Measurements from ENCODE around the gene MIOX. TPM values are rescaled to one million over a fixed set of nuclear protein-coding genes. Genes with fewer than 3 reads are reported as not detected.

MIOX gene
- total RNA-seq, 4 donors from 2014 or later, result not detected

- TF ChIP-seq POLR2A (IDR thresholded peaks at IDR 0.05) (no peak), CTCF (IDR thresholded peaks at IDR 0.05) (no peak)
- Histone ChIP-seq H3K36me3 (no peaks in the 10 kb centered on the region), H3K4me3 (no peak overlapping the region), H3K27ac (no peak overlapping the region), H3K9me3 (no peaks in the 10 kb centered on the region), H3K27me3 (peaks cover 0 to 53% (median 0%) of the 10 kb centered on the region in 4 donors), H3K4me1 (peaks cover 0 to 8% (median 0%) of the 10 kb centered on the region in 3 donors)
- 20 to 71% methylated on average over 1 to 14 of the region's 31 CpGs for whole genome bisulfite sequencing, 2 donors
- DNase-seq, result no peak
- intact Hi-C loops (cut with DNase I), result loop anchor here (5.0 kb wide), 1 partner anchor 117 kb away; no protein-coding TSS in a partner anchor
These were observed 2.9 kb downstream of the MIOX start for GRCh38 chr22:50489363-50490243.

- intact Hi-C loops (cut with DNase I), result no loop called here
- peaks cover 0 to 42% (median 0%) of the 10 kb centered on the region in 4 donors for H3K27me3 ChIP-seq
- peaks cover 0 to 8% (median 0%) of the 10 kb centered on the region in 3 donors for H3K4me1 ChIP-seq
- H3K4me3 ChIP-seq, result no peak overlapping the region
- H3K9me3 ChIP-seq, result no peaks in the 10 kb centered on the region
- TF ChIP-seq CTCF (IDR thresholded peaks at IDR 0.05), result no peak
- no peak for TF ChIP-seq POLR2A (IDR thresholded peaks at IDR 0.05)
- no peak for DNase-seq
- no peaks in the 10 kb centered on the region for H3K36me3 ChIP-seq
- WGBS, 2 donors, result 51 to 65% methylated on average over 27 of the region's 27 CpGs
- no peak overlapping the region for H3K27ac ChIP-seq
These were observed 4.1 kb downstream of the MIOX start for GRCh38 chr22:50490531-50491308.

- Histone ChIP-seq H3K27me3 (no peaks in the 10 kb centered on the region), H3K9me3 (no peaks in the 10 kb centered on the region), H3K4me3 (no peak overlapping the region), H3K36me3 (peaks cover 0 to 2% (median 0%) of the 10 kb centered on the region in 3 donors), H3K27ac (no peak overlapping the region), H3K4me1 (peaks cover 0 to 28% (median 9%) of the 10 kb centered on the region in 3 donors)
- TF ChIP-seq POLR2A (IDR thresholded peaks at IDR 0.05) (no peak), CTCF (IDR thresholded peaks at IDR 0.05) (no peak)
- DNase-seq, result no peak
- intact Hi-C loops (cut with DNase I), result no loop called here
- 66 to 72% methylated on average over 6 of the region's 6 CpGs for WGBS, 2 donors
These were observed 10.4 kb downstream of the MIOX start for GRCh38 chr22:50497093-50497492.

GRCh38 chr22:50498322-50498890 lies 11.7 kb downstream of the MIOX start:
- Histone ChIP-seq H3K27ac (peak overlapping the region in 3 of 4 donors; percentile 32 to 41 (median 40)), H3K4me1 (peaks cover 0 to 28% (median 9%) of the 10 kb centered on the region in 3 donors), H3K27me3 (no peaks in the 10 kb centered on the region), H3K36me3 (peaks cover 0 to 15% (median 0%) of the 10 kb centered on the region in 3 donors), H3K4me3 (no peak overlapping the region), H3K9me3 (no peaks in the 10 kb centered on the region)
- intact Hi-C loops (cut with DNase I), result no loop called here
- no peak for DNase-seq
- TF ChIP-seq POLR2A (IDR thresholded peaks at IDR 0.05) (no peak), CTCF (IDR thresholded peaks at IDR 0.05) (peak; percentile 47 to 75 (median 63))
- WGBS, 2 donors, result 17 to 30% methylated on average over 10 to 12 of the region's 13 CpGs
